ENCODE measurements around the gene DZIP3.

The DZIP3 gene

GRCh38 chr3:108589081-108589997, at the start of gene DZIP3, which contains the start of gene CIP2A:
TSS of gene DZIP3 (plus strand) at chr3:108589722. CDS start at chr3:108605407, 15,685 bp downstream.
TSS of gene CIP2A (minus strand) at chr3:108589438. CDS start at chr3:108589375, 63 bp downstream.
- no peaks in the 10 kb centered on the region for H3K27me3 Mint-ChIP-seq
- H3K27ac Mint-ChIP-seq: peak within 1 kb of the TSS; percentile 100
- no peaks in the 10 kb centered on the region for H3K9me3 Mint-ChIP-seq
- peak within 1 kb of the TSS; percentile 98 for H3K4me3 Mint-ChIP-seq
- ATAC-seq: peak; percentile 97
- H3K4me1 Mint-ChIP-seq: peaks cover 52% of the 10 kb centered on the region
- H3K36me3 Mint-ChIP-seq: no peaks in the 10 kb centered on the region

- no peak for ATAC-seq
- Mint-ChIP-seq H3K27me3 (no peaks in the 10 kb centered on the region), H3K36me3 (peaks cover 11% of the 10 kb centered on the region), H3K4me1 (peaks cover 10% of the 10 kb centered on the region), H3K4me3 (peak overlapping the region; percentile 77), H3K27ac (peak overlapping the region; percentile 83), H3K9me3 (no peaks in the 10 kb centered on the region)
Observed at GRCh38 chr3:108546247-108546646, 43.3 kb upstream of the DZIP3 start.

DNA sequence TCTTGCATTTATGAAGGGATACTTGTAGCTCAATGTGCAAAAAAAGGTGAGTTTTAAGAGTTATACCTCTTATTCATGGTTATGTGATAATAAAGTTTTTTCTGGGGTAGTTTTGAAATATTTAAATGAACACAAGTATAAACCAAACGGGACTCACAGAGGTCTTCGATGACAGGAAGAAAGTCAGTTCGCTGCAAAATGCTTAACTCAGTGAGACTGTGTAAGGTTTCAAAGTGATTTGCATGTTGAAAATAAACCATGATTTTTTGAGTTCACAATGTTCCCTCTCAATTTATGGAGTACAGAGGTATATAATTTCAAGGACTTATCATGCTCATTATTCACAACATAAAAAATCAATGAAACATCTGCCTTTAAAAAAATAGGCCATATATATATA, 42.8 kb upstream of the DZIP3 start:
- Mint-ChIP-seq H3K36me3 (peaks cover 11% of the 10 kb centered on the region), H3K27me3 (no peaks in the 10 kb centered on the region), H3K4me3 (peak overlapping the region; percentile 77), H3K9me3 (no peaks in the 10 kb centered on the region), H3K4me1 (peaks cover 10% of the 10 kb centered on the region), H3K27ac (peak overlapping the region; percentile 83)
- ATAC-seq: no peak

- H3K36me3 Mint-ChIP-seq: peaks cover 14% of the 10 kb centered on the region
- peaks cover 20% of the 10 kb centered on the region for H3K4me1 Mint-ChIP-seq
- ATAC-seq: no peak
Observed at GRCh38 chr3:108548304-108548703, 41.2 kb upstream of the DZIP3 start.

DNA sequence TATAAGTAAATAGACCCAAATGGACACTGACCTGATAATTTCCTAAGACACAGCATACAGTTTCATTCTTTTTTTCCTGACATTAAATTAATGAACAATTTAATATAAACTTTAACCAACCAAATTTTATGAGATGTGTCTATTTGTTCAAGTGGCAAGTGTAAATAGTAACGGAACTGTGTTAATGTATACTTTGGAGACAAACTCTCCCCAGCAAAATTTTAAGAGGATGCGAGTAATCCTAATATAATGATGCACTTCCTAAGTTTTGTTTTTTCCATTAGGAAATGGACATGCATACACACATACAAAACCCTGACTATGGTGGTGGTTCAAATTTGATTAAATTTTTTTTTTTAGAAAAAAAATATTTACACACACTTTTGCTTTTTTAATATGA, 40.6 kb upstream of the DZIP3 start:
- Mint-ChIP-seq H3K9me3 (no peaks in the 10 kb centered on the region), H3K36me3 (peaks cover 9% of the 10 kb centered on the region), H3K27me3 (no peaks in the 10 kb centered on the region), H3K4me3 (no peak overlapping the region), H3K27ac (no peak overlapping the region), H3K4me1 (peaks cover 20% of the 10 kb centered on the region)
- ATAC-seq: no peak

More at GRCh38 chr3:108548304-108548703, 41.2 kb upstream of the DZIP3 start:
- Mint-ChIP-seq H3K4me3 (no peak overlapping the region), H3K27me3 (no peaks in the 10 kb centered on the region), H3K9me3 (no peaks in the 10 kb centered on the region), H3K27ac (no peak overlapping the region)

- peaks cover 15% of the 10 kb centered on the region for H3K36me3 Mint-ChIP-seq
- H3K27ac Mint-ChIP-seq: peak overlapping the region; percentile 76
- no peak for ATAC-seq
- no peaks in the 10 kb centered on the region for H3K27me3 Mint-ChIP-seq
- H3K4me3 Mint-ChIP-seq: no peak overlapping the region
- peaks cover 10% of the 10 kb centered on the region for H3K4me1 Mint-ChIP-seq
- no peaks in the 10 kb centered on the region for H3K9me3 Mint-ChIP-seq
Observed at GRCh38 chr3:108552267-108553159, 37.0 kb upstream of the DZIP3 start.

DNA sequence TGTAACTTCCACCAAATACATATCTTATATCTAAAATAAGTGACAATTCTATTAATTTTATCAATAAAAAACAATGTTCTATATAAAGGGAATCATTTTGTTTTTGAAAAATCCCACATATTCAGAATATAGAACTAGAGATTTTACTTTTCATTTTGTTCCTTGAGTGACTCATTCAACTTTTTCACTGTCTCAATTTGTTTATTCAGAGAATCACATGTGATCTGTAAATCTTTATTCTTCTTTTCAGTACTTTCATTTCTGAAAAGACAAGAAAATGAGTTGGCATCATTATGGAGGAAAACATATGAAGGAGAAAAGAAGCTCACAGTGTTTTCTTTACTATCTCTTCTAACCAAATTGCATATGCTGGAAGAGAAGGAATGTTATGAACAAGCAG, 35.3 kb upstream of the DZIP3 start:
- H3K36me3 Mint-ChIP-seq: peaks cover 26% of the 10 kb centered on the region
- H3K4me3 Mint-ChIP-seq: no peak overlapping the region
- no peaks in the 10 kb centered on the region for H3K9me3 Mint-ChIP-seq
- H3K4me1 Mint-ChIP-seq: peaks cover 10% of the 10 kb centered on the region
- ATAC-seq: no peak
- H3K27me3 Mint-ChIP-seq: no peaks in the 10 kb centered on the region
- H3K27ac Mint-ChIP-seq: no peak overlapping the region

GRCh38 chr3:108554913-108555571, 34.5 kb upstream of the DZIP3 start:
- H3K4me1 Mint-ChIP-seq: peaks cover 10% of the 10 kb centered on the region
- no peak overlapping the region for H3K4me3 Mint-ChIP-seq
- peaks cover 29% of the 10 kb centered on the region for H3K36me3 Mint-ChIP-seq
- no peaks in the 10 kb centered on the region for H3K9me3 Mint-ChIP-seq
- no peaks in the 10 kb centered on the region for H3K27me3 Mint-ChIP-seq
- peak overlapping the region; percentile 12 for H3K27ac Mint-ChIP-seq
- no peak for ATAC-seq

DNA sequence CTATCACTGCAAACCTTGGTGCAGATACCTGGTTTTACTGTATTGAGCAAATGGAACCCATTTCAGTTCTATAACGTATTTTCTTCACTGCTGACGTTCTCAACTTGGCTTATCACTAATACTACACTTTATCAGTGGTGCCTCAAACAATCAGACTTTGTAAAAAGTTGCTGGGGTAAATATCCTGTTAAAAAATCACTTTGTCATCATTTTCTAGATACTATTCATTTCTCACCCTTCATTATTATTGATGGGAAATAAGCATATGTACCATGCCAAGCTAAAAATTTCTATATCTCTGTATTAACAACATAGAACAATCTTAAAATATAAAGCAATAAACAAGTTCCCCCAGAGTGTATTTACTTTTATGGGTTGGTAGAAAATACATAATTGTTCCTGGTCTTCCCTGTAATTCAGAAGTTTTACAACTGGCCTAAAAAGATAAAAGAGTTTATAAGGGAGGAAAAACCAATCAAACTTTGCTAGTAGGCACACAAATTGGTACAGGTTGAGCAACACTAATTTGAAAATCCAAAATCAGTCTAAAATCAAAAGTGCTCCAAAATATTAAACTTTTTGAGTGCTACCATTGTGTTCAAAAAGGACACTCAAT, 33.4 kb upstream of the DZIP3 start:
- Mint-ChIP-seq H3K4me1 (peaks cover 10% of the 10 kb centered on the region), H3K9me3 (no peaks in the 10 kb centered on the region), H3K27ac (peak overlapping the region; percentile 12), H3K36me3 (peaks cover 33% of the 10 kb centered on the region), H3K27me3 (no peaks in the 10 kb centered on the region), H3K4me3 (no peak overlapping the region)
- no peak for ATAC-seq

DNA sequence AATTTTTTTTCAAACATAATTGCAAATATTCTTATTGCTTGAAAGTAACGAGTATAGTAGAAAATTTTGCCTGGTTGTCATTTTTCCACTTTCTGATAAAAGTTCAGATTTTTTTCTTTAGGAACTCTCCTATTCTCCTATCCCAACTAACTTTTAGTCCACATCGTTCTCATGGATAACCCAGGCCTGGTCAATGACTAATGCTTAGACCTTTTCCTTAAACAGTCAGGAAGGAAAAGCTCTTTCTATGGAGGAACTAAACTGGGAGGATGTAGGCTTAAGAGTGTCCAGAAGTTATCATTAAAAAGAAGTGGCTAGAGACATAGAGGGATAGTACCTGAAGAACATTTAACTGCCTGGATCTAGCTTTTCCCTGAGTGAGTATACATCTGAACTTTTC, 27.0 kb upstream of the DZIP3 start:
- Mint-ChIP-seq H3K9me3 (no peaks in the 10 kb centered on the region), H3K27ac (no peak overlapping the region), H3K27me3 (no peaks in the 10 kb centered on the region), H3K36me3 (peaks cover 28% of the 10 kb centered on the region), H3K4me3 (no peak overlapping the region), H3K4me1 (peaks cover 7% of the 10 kb centered on the region)
- ATAC-seq: no peak

DNA sequence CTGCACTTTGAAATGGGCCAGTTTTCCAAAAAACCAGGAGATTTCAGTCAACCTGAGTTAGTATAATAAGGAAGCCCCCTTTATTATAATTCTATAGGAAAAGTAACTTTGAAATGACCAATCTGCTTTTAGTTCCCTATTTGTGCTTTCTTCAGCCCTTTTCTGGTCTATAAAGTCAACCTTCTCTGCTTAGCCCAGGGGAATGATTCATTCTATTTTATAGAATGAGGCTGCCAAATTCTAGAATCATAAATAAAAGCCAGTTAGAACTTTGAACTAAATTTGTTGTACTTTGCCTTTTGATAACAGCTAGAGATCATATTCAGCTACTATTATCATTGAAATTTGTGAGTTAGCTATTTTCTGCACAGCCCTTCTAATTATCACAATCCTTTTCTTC, 25.0 kb upstream of the DZIP3 start:
- Mint-ChIP-seq H3K27ac (no peak overlapping the region), H3K27me3 (no peaks in the 10 kb centered on the region)

GRCh38 chr3:108565506-108565905, 24.0 kb upstream of the DZIP3 start:
- Mint-ChIP-seq H3K4me3 (no peak overlapping the region), H3K9me3 (no peaks in the 10 kb centered on the region), H3K4me1 (peaks cover 7% of the 10 kb centered on the region), H3K27ac (no peak overlapping the region), H3K36me3 (peaks cover 13% of the 10 kb centered on the region), H3K27me3 (no peaks in the 10 kb centered on the region)
- ATAC-seq: no peak

More for the DNA sequence above, 25.0 kb upstream of the DZIP3 start:
- H3K36me3 Mint-ChIP-seq: peaks cover 13% of the 10 kb centered on the region
- H3K9me3 Mint-ChIP-seq: no peaks in the 10 kb centered on the region
- ATAC-seq: no peak
- peaks cover 7% of the 10 kb centered on the region for H3K4me1 Mint-ChIP-seq
- H3K4me3 Mint-ChIP-seq: no peak overlapping the region

GRCh38 chr3:108566599-108566998, 22.9 kb upstream of the DZIP3 start:
- no peaks in the 10 kb centered on the region for H3K9me3 Mint-ChIP-seq

DNA sequence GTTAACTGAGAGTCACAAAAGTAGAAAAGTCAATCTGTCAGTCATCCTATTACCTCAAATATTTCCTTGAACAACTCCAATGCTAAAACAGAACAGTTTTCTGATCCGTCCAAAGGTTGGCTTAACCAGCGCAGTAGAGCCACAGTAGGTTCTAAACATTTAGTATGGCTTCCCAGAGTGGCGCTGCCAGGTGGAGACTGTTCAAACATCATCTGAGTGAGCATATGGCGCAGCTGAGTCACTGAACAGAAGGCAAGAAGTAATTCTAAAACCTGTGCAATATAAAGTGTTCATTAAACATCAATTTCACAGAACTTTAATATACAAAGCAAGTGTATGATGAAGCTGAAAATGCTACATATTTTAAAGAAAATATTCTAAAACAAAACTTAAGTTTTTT, 20.2 kb upstream of the DZIP3 start:
- Mint-ChIP-seq H3K27ac (no peak overlapping the region), H3K9me3 (peaks cover 3% of the 10 kb centered on the region), H3K36me3 (peaks cover 21% of the 10 kb centered on the region), H3K27me3 (no peaks in the 10 kb centered on the region), H3K4me3 (no peak overlapping the region), H3K4me1 (peaks cover 7% of the 10 kb centered on the region)
- no peak for ATAC-seq

More at GRCh38 chr3:108566599-108566998, 22.9 kb upstream of the DZIP3 start:
- ATAC-seq: no peak
- H3K4me1 Mint-ChIP-seq: peaks cover 7% of the 10 kb centered on the region
- H3K27ac Mint-ChIP-seq: no peak overlapping the region
- H3K27me3 Mint-ChIP-seq: no peaks in the 10 kb centered on the region
- no peak overlapping the region for H3K4me3 Mint-ChIP-seq
- peaks cover 6% of the 10 kb centered on the region for H3K36me3 Mint-ChIP-seq
